HG02973 (cell line): Measurements from ENCODE around the gene CRYBB3.
"Not testable (repeated sequence)": the region's sequence is repeated elsewhere in the genome, so short reads cannot be mapped to it uniquely, and the experiment has no call there.

ENCODE experiments used
- ATAC-seq: cut with Tn5 transposase; IDR thresholded peaks from one replicate; pipeline ENCODE4 v1.9.1; 2021; ENCODE audit warnings: moderate library complexity; ENCODE audit not compliant: unreplicated experiment

Gene CRYBB3

GRCh38 chr22:25204547-25204946 lies 4.9 kb downstream of the CRYBB3 start:
- not testable (repeated sequence) for ATAC-seq

- no peak for ATAC-seq
Observed at GRCh38 chr22:25205847-25206246, 6.2 kb downstream of the CRYBB3 start.

GRCh38 chr22:25206998-25207397 lies 7.3 kb downstream of the CRYBB3 start:
- no peak for ATAC-seq

GRCh38 chr22:25207553-25208157 lies 8.0 kb downstream of the CRYBB3 start:
- no peak for ATAC-seq

GRCh38 chr22:25208328-25208727 lies 8.7 kb downstream of the CRYBB3 start:
- no peak for ATAC-seq

- no peak for ATAC-seq
Observed at GRCh38 chr22:25208743-25209505, 9.3 kb downstream of the CRYBB3 start.

GRCh38 chr22:25210793-25211192 lies 11.1 kb downstream of the CRYBB3 start:
- no peak for ATAC-seq

- ATAC-seq: no peak
Observed at GRCh38 chr22:25212337-25212736, 12.7 kb downstream of the CRYBB3 start.

GRCh38 chr22:25213221-25213620 lies 13.6 kb downstream of the CRYBB3 start:
- ATAC-seq: no peak

- ATAC-seq: no peak
Observed at GRCh38 chr22:25216230-25216629, 16.6 kb downstream of the CRYBB3 start.

- ATAC-seq: no peak
Observed at GRCh38 chr22:25219211-25219689, 19.6 kb downstream of the CRYBB3 start, which contains the start of gene CRYBB2. Gene CRYBB2, plus strand, starts transcription at chr22:25219639. Its CDS starts 1,791 bp downstream, at chr22:25221430.

GRCh38 chr22:25219948-25220442 lies 20.3 kb downstream of the CRYBB3 start:
- ATAC-seq: no peak

GRCh38 chr22:25221790-25222189 lies 22.1 kb downstream of the CRYBB3 start:
- ATAC-seq: no peak

- ATAC-seq: no peak
Observed at GRCh38 chr22:25223269-25223850, 23.7 kb downstream of the CRYBB3 start.

GRCh38 chr22:25228822-25229221 lies 29.2 kb downstream of the CRYBB3 start:
- no peak for ATAC-seq

GRCh38 chr22:25230760-25231159 lies 31.1 kb downstream of the CRYBB3 start:
- ATAC-seq: not testable (repeated sequence)

GRCh38 chr22:25232301-25232700 lies 32.6 kb downstream of the CRYBB3 start:
- no peak for ATAC-seq

- not testable (repeated sequence) for ATAC-seq
Observed at GRCh38 chr22:25233706-25234105, 34.0 kb downstream of the CRYBB3 start.

GRCh38 chr22:25235547-25236290 lies 36.1 kb downstream of the CRYBB3 start:
- ATAC-seq: peak; percentile 53

- no peak for ATAC-seq
Observed at GRCh38 chr22:25236417-25236816, 36.8 kb downstream of the CRYBB3 start.

GRCh38 chr22:25237503-25237902 lies 37.8 kb downstream of the CRYBB3 start:
- ATAC-seq: no peak
